Erythroblast (primary cell): Measurements from ENCODE around the gene RPUSD2.

Source experiments
- GATA1 ChIP-seq: IDR thresholded peaks from 2 replicates; pipeline ENCODE4 v1.6.1; 2011; ENCODE audit warnings: low read depth, mild to moderate bottlenecking, control low read depth, low read length, moderate library complexity
- POLR2A ChIP-seq: IDR thresholded peaks from 2 replicates; pipeline ENCODE4 v1.6.1; 2011; ENCODE audit warnings: mild to moderate bottlenecking, low read length

DNA sequence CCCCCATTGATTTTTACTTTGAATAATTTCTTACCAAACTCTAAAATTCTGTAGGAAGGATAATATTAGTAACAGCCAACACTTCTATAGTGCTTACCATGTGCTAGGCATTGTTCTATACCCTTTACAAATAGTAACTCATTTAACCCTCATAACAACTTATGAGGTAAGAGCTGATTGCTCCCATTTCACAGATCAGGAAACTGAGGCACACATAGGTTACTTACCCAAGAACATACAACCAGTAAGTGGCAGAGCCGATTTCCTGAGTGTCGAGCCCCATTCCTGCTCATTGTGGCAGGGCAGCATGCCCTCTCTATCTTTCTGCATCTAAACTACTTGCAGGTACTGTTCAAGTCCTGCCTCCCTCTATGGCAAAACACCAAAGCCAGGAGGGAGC, 13.2 kb upstream of the RPUSD2 start:
- TF ChIP-seq POLR2A (no peak), GATA1 (no peak)
